Measurements from ENCODE around the gene NDUFB4.

NDUFB4 gene

DNA sequence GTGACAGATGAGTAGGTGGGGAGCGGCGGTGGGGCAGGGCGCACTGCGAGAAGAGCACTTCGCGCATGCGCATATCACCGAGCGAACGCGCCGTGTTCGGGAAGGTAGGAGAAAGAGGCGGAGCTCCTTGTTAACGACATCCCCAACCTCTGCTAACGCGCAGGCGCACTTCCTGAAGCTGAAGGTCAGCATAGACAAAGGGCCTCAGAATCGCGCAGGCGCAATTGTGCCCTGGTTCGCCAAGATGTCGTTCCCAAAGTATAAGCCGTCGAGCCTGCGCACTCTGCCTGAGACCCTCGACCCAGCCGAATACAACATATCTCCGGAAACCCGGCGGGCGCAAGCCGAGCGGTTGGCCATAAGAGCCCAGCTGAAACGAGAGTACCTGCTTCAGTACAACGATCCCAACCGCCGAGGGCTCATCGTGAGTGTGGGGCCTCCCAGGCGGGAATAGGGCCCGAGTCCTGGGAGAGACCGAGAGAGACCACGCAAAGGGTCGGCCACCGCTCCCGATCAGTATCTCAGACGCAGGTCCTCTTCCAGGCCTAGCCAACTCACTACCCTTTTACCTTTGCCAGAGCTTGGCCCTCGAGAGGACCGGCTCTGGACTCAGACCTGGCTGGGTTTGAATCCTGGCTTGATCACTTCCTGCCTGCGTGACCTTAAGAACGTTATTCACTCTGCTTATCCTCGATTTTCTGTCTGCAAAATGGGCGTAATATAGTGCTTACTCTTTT lies at the start of gene NDUFB4:
Gene NDUFB4 (plus strand): TSS at position 221 of the 737 bp plus-strand sequence. CDS start 24 bp downstream, at position 245.
- peak; percentile 90 to 91 for DNase-seq (ENCODE audit: low read depth in 2 of 2)

GRCh38 chr3:120550546-120550945 lies 45.6 kb upstream of the NDUFB4 start:
- no peak for DNase-seq (ENCODE audit: low read depth in 2 of 2)

DNA sequence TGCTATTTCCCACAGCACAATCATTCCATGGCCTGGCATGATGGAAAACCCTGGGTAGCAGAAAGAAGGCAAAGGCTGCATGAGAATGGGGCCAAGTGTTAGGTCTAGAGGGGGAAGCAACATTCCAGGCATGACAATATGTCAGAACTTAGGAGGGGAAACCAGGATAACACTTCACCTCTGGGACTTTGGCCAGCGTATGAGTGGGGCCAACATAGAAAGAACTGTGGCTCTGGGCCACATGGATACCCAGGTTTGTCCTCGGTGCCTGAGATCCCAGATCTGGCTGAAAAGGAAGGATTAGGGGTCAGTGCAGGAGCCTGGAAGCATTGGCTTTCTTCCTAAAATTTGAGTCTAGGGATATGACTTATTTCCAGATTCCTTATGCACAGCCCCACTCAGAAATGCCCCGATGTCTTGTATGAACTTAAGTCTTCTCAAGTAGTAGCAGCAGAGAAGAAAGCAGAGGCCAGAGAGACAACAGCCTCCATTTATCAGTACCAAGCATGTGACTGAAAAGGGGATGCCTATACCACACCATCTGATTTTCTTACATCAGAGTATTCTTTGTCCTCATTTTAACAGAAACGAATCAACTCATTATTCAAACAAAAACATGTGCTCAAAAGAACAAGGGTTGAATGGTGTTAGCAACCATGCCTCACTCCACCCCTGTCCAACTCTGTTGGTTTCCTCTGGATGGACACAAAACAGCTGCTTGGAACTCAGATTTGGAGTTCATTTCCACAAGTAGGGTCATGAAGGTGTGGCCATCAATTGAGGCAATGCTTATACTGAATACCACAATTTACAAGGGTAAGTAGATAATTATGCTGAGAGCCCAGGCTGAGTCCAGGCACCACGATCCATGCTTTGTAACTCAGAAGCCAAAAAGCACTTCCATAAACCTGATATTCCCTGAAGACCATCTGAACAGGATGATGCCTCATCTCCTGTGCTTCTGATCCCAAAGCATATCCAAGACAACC lies 43.7 kb upstream of the NDUFB4 start:
- no peak for DNase-seq (ENCODE audit: low read depth in 2 of 2)

GRCh38 chr3:120554812-120555606 lies 41.1 kb upstream of the NDUFB4 start:
- DNase-seq (ENCODE audit: low read depth in 2 of 2): no peak

DNA sequence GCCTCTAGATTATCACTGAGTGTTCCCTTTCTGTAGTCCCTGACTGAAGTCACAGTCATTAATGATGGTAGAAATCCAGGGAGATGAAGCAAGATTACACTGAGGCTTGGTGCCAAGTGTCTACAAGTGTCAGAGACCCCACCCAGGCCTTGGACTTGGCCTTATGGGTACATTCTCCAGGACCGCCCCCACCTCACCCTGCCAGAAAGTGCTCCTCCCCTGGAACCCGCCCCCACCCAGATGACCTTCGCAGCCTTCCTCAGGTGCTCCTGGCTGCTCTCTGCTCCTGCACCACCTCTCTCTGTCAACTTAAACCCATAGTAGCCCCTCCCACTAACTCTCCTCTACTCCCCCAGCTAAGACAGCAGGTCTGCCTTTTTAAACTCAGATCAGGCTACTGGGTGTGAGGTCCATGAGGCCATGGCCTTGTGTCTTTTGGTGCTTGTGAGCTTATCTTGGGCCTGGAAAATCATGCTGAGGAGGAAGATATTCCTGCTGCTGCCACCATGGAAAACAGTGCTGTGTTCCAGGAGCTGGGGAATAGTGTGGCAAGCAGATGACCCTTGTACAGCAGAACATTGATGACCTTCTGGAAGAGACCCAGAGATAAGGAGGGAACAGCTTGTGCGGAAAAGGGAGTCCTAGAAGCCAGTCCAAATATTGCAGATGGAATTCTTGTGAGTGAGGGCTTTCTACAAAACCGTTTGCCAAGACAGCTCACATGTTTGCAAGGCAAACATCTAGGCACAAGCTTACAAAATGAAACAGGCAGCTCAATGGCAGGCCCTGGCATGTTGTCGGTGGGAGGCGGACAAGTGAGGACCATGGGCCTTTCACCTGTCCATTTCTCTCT lies 40.3 kb upstream of the NDUFB4 start:
- DNase-seq (ENCODE audit: low read depth in 2 of 2): no peak

GRCh38 chr3:120557115-120557514 lies 39.0 kb upstream of the NDUFB4 start:
- DNase-seq (ENCODE audit: low read depth in 2 of 2): no peak

DNA sequence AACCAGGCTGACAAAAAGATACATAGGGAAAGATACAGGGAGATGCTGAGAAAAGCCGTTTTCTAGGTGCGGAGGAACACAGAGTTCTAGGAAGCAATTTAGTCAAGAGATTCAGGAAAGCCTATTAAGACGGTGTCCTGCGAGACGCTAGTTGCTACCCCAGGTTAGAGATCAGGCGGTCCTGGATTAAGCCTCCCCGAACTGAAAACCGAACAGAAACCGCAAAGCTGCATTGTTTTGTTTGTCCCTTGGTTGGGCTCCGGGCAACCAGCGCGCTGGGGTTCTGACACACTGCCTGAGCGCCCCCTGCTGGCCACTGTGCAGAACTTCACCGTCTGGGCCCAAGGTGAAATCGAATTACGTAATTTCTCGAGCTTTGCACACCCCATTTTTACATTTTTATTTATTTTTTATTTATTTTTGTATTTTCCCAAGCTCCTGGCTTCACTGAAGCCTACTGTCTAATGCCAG lies 37.3 kb upstream of the NDUFB4 start:
- DNase-seq (ENCODE audit: low read depth in 2 of 2): peak; percentile 74 to 78

- no peak for DNase-seq (ENCODE audit: low read depth in 2 of 2)
Observed at GRCh38 chr3:120559242-120560061, 36.7 kb upstream of the NDUFB4 start.

GRCh38 chr3:120560304-120561250 lies 35.6 kb upstream of the NDUFB4 start:
- no peak for DNase-seq (ENCODE audit: low read depth in 2 of 2)

DNA sequence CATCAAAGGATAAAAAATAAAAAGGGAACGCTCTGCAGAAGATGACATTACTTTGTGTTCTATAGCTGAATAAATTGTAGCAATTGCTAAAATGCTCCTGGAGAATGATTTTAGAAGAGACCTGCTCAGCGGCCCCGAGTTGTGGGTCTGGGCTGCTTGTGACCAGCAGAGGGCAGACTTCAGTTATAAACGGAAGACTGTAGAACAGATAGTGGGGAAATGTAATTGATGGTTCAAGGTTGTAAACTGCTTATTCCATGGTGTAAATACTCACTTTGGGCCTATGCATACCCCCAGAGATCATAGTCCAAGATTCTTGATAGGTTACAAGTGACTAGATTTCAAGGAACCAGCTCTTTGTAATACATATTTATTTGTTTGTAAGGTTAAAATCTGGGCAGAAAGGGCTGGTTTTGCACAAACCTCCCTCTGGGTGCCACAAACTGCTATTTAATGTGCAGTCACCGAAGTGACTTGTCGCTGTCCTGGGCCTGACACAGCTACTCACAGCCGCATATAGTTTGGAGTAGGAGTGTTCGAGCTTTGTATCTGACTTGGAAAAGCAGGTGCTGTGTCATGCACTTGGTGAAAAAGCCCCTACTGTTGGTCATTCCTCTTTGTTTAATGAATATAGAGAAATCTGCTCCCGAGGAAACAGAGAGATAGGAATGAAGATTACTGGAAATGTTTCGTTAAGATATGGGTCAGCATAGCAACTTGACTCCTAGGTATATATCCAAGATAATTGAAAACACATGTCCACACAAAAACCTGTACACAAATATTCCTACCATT lies 34.7 kb upstream of the NDUFB4 start:
- DNase-seq (ENCODE audit: low read depth in 2 of 2): peak; percentile 49 to 59

DNA sequence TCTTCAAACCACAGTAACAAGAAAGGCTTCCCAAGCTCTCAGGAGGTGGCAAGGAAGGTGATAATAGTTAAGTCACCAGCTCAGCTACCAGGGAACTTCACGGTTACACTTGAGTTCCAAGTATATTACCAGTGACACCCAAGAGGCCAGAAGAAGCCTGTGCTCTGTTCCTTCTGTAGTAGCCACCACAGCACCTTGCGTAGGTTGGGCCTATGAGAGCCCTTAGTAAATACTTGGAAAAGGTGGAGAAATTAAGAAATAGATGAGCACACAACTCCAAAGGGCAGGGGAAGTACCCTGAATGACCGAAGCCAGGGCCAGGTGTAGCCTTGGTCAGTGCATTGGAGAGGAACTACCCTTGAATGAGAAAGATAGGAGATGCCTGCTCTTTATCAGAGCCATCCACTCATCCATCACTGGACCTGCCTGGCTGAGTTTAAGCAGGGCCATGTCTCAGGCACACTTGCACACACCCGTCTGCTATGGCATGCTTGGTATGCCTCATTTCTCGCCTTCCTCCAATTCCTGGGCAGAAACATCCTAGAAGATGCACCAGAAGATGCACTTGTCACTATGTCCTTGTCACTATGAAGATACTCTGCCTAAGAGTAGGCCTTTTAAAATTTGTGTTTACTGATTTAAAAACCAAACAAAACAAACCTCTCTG lies 32.6 kb upstream of the NDUFB4 start:
- no peak for DNase-seq (ENCODE audit: low read depth in 2 of 2)

DNA sequence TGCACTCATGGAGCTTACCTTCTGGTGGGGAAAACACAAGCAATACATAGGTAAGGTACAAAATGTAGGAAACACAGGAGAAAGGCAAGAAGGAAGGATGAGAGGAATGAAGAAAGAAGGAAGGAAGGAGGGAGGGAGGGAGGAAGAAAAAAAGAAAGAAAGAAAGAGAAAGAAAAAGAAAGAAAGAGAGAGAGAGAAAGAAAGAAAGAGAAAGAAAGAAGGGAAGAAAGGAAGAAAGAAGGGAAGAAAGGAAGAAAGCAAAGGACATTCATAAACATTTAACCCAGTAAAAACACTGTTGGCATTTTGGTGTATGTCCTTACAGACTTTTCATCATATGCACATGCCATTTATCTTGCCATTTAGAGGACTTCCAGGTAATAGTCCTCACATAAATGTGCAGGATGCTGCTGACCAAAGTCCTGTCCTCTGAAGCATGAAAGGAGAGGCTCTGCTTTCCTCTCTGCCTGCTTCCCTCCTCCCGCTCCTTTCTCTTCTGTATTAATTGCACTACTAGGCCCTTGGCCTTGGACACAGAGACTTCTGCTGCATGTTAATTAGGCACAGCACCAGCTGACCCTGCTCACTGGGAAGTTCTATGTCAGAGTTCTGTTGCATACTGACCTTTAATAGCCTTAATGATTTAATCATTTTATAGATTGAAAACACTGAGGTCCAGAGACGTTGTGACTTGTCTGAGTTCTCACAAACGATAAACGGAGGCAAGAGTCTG lies 29.7 kb upstream of the NDUFB4 start:
- no peak for DNase-seq (ENCODE audit: low read depth in 2 of 2)

- no peak for DNase-seq (ENCODE audit: low read depth in 2 of 2)
Observed at GRCh38 chr3:120567370-120568201, 28.6 kb upstream of the NDUFB4 start.

DNA sequence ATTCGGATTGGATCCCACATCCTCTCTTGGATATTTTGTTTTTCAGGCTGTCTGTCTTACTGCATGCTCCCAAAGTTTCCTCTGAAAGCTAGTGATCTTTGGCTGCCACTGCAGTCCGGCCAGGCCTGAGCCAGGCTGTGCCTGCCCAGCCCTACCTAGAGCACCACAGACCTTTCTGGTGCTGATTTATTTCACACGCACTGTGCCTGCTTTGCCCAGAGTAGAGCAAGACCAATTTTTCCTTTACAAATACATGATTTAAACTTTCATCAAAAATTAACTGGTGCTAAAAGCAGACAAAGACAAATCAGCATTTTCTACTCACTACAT lies 28.0 kb upstream of the NDUFB4 start:
- DNase-seq (ENCODE audit: low read depth in 2 of 2): no peak

- DNase-seq (ENCODE audit: low read depth in 2 of 2): no peak
Observed at GRCh38 chr3:120568598-120568997, 27.5 kb upstream of the NDUFB4 start.
